ENCODE results near the gene RTL10. TPM values are rescaled to one million over a fixed set of nuclear protein-coding genes. Genes with fewer than 3 reads are reported as not detected.

Gene RTL10
- total and polyA plus RNA-seq, 2 of the 13 experiments (the other 11 are each of a cell fraction or from before 2014, with no cell fraction given), result 14.1 to 15.8 TPM

DNA sequence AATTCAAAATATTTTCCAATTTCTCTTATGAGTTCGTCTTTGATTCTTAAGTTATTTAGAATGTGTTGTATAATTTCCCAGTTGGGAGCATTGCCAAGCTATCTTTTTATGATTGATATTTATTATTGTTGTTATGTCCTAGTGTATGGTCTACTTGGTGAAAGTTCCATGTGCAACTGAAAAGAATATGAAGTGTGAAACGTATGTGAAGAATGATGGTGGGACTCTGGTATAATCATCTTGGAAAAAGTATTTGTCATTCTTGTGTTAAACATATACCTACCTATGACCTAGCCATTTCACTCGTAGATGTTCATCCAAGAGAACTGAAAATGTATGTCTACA lies 12.0 kb upstream of the RTL10 start (continued):
- TF ChIP-seq ZNF318 (CRISPR knock-in tag; IDR thresholded peaks at IDR 0.05) (no peak), TCF7 (IDR thresholded peaks at IDR 0.05; ENCODE audit: low read depth) (no peak), SP2 (CRISPR knock-in tag; IDR thresholded peaks at IDR 0.05) (no peak), KDM2A (CRISPR knock-in tag; IDR thresholded peaks at IDR 0.05; ENCODE audit: borderline replicate concordance, low read depth) (no peak), ETV5 (CRISPR knock-in tag; IDR thresholded peaks at IDR 0.05; ENCODE audit: borderline replicate concordance) (no peak), NKX3-1 (CRISPR knock-in tag; IDR thresholded peaks at IDR 0.05) (no peak), YEATS2 (CRISPR knock-in tag; IDR thresholded peaks at IDR 0.05; ENCODE audit: borderline replicate concordance) (no peak), ZBTB7A (CRISPR knock-in tag; IDR thresholded peaks at IDR 0.05) (no peak)
- TF ChIP-seq, protein P1, sequence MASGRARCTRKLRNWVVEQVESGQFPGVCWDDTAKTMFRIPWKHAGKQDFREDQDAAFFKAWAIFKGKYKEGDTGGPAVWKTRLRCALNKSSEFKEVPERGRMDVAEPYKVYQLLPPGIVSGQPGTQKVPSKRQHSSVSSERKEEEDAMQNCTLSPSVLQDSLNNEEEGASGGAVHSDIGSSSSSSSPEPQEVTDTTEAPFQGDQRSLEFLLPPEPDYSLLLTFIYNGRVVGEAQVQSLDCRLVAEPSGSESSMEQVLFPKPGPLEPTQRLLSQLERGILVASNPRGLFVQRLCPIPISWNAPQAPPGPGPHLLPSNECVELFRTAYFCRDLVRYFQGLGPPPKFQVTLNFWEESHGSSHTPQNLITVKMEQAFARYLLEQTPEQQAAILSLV (CRISPR knock-in tag; IDR thresholded peaks at IDR 0.05; ENCODE audit: borderline replicate concordance), result no peak
- TF ChIP-seq, protein P2, sequence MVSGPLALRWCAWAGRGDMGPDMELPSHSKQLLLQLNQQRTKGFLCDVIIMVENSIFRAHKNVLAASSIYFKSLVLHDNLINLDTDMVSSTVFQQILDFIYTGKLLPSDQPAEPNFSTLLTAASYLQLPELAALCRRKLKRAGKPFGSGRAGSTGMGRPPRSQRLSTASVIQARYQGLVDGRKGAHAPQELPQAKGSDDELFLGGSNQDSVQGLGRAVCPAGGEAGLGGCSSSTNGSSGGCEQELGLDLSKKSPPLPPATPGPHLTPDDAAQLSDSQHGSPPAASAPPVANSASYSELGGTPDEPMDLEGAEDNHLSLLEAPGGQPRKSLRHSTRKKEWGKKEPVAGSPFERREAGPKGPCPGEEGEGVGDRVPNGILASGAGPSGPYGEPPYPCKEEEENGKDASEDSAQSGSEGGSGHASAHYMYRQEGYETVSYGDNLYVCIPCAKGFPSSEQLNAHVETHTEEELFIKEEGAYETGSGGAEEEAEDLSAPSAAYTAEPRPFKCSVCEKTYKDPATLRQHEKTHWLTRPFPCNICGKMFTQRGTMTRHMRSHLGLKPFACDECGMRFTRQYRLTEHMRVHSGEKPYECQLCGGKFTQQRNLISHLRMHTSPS (CRISPR knock-in tag; IDR thresholded peaks at IDR 0.05; ENCODE audit: low read depth), result no peak

All from HepG2 (cell line).